ENCODE measurements around the gene KCNJ16.

- TF ChIP-seq CTCF (IDR thresholded peaks at IDR 0.05) (no peak), REST (IDR thresholded peaks at IDR 0.05; ENCODE audit: insufficient read depth in 1 of 2, low read depth in 2 of 2, low read length in 1 of 2) (no peak), POLR2AphosphoS5 (IDR thresholded peaks at IDR 0.05; ENCODE audit: low read depth, low read length) (no peak), TCF7L2 (IDR thresholded peaks at IDR 0.05; ENCODE audit: low read depth, low read length) (no peak), SIN3A (IDR thresholded peaks at IDR 0.05; ENCODE audit: borderline replicate concordance, insufficient read depth, low read depth, low read length) (no peak)
Observed at GRCh38 chr17:70071127-70071526, 3.9 kb upstream of the KCNJ16 start.
